Activated CD4-positive, alpha-beta T cell treated with anti-CD3 and anti-CD28 coated beads, Interleukin-2, amount 50 U/mL, for 4 hours (primary cell): Measurements from ENCODE around the gene QSER1.
"Not testable (repeated sequence)": the region's sequence is repeated elsewhere in the genome, so short reads cannot be mapped to it uniquely, and the experiment has no call there.

Experiments used
- DNase-seq, 2 experiments: peaks; one replicate each; pipeline ENCODE4 v3.0.0-alpha.2; 2020

The QSER1 gene

GRCh38 chr11:32937283-32937682 lies 44.7 kb downstream of the QSER1 start:
- DNase-seq, result not testable (repeated sequence)

- no peak for DNase-seq
Measured at GRCh38 chr11:32939046-32939445, 46.4 kb downstream of the QSER1 start.

- no peak for DNase-seq
Measured at GRCh38 chr11:32939866-32940265, 47.3 kb downstream of the QSER1 start.

GRCh38 chr11:32940865-32941264 lies 48.3 kb downstream of the QSER1 start:
- no peak for DNase-seq

- no peak for DNase-seq
Measured at GRCh38 chr11:32947978-32948377, 55.4 kb downstream of the QSER1 start.

- DNase-seq, result no peak
Measured at GRCh38 chr11:32949739-32950138, 57.1 kb downstream of the QSER1 start.

GRCh38 chr11:32952421-32952820 lies 59.8 kb downstream of the QSER1 start:
- DNase-seq, result no peak

- DNase-seq, result no peak
Measured at GRCh38 chr11:32953700-32954099, 61.1 kb downstream of the QSER1 start.

- no peak for DNase-seq
Measured at GRCh38 chr11:32960553-32961164, 68.0 kb downstream of the QSER1 start.

GRCh38 chr11:32962016-32962415 lies 69.4 kb downstream of the QSER1 start:
- DNase-seq, result no peak

- no peak for DNase-seq
Measured at GRCh38 chr11:32963721-32964120, 71.1 kb downstream of the QSER1 start.

- no peak for DNase-seq
Measured at GRCh38 chr11:32968541-32968940, 75.9 kb downstream of the QSER1 start.

- DNase-seq, result not testable (repeated sequence)
Measured at GRCh38 chr11:32972233-32972632, 79.6 kb downstream of the QSER1 start.

- DNase-seq, result no peak
Measured at GRCh38 chr11:32972781-32973180, 80.2 kb downstream of the QSER1 start.

GRCh38 chr11:32982626-32983025 lies 90.0 kb downstream of the QSER1 start:
- no peak for DNase-seq

- no peak for DNase-seq
Measured at GRCh38 chr11:32983506-32983905, 90.9 kb downstream of the QSER1 start.

GRCh38 chr11:32985600-32985999 lies 93.0 kb downstream of the QSER1 start:
- DNase-seq, result no peak

- DNase-seq, result no peak
Measured at GRCh38 chr11:32987851-32988250, 95.2 kb downstream of the QSER1 start.

GRCh38 chr11:32990481-32990880 lies 97.9 kb downstream of the QSER1 start:
- DNase-seq, result no peak

- DNase-seq, result no peak
Measured at GRCh38 chr11:32991427-32991826, 98.8 kb downstream of the QSER1 start.

GRCh38 chr11:32991898-32992297 lies 99.3 kb downstream of the QSER1 start:
- DNase-seq, result no peak

GRCh38 chr11:33000181-33000580 lies 107.6 kb downstream of the QSER1 start:
- no peak for DNase-seq

GRCh38 chr11:33001281-33001680 lies 108.7 kb downstream of the QSER1 start:
- no peak for DNase-seq

GRCh38 chr11:33001751-33002542 lies 109.3 kb downstream of the QSER1 start:
- no peak for DNase-seq

- DNase-seq, result no peak
Measured at GRCh38 chr11:33005175-33005574, 112.6 kb downstream of the QSER1 start.
